Hepatocyte (in vitro differentiated cells): ENCODE data around the gene GRIK4.

ENCODE experiments used
- EZH2 ChIP-seq: fragments of 200-600 bp; sonication (generic); IDR thresholded peaks from 2 replicates; pipeline ENCODE4 v1.6.1; 2016; ENCODE audit warnings: antibody characterized with exemption, mild to moderate bottlenecking, borderline replicate concordance
- TF ChIP-seq, protein P1 (sequence below): fragments of 200-600 bp; sonication (generic); IDR thresholded peaks from 2 replicates; pipeline ENCODE4 v1.5.1; 2016; ENCODE audit warnings: antibody characterized with exemption, mild to moderate bottlenecking; ENCODE audit not compliant: poor library complexity

DNA sequence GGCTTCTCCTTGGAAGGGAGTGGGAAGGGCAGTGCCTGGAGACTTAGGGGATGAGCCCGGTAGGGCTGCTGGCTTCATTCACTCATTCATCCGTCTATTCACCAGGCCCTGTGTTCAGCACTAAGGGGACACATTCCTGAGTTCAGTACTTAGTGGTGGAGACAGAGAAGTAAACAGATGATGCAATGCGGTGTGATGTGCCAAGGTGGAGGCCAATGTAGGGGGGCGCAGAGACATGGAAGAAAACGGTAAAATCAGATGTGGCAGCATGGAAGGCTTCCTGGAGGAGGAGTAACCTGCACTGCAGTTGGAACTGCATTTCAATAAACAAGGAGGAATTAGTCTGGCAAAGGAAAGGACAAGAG is 21.3 kb downstream of the GRIK4 start:
- no peak for TF ChIP-seq EZH2
- TF ChIP-seq, protein P1, sequence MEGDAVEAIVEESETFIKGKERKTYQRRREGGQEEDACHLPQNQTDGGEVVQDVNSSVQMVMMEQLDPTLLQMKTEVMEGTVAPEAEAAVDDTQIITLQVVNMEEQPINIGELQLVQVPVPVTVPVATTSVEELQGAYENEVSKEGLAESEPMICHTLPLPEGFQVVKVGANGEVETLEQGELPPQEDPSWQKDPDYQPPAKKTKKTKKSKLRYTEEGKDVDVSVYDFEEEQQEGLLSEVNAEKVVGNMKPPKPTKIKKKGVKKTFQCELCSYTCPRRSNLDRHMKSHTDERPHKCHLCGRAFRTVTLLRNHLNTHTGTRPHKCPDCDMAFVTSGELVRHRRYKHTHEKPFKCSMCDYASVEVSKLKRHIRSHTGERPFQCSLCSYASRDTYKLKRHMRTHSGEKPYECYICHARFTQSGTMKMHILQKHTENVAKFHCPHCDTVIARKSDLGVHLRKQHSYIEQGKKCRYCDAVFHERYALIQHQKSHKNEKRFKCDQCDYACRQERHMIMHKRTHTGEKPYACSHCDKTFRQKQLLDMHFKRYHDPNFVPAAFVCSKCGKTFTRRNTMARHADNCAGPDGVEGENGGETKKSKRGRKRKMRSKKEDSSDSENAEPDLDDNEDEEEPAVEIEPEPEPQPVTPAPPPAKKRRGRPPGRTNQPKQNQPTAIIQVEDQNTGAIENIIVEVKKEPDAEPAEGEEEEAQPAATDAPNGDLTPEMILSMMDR = no peak
